Measurements from ENCODE around the gene TCP10L. TPM values are rescaled to one million over a fixed set of nuclear protein-coding genes. Genes with fewer than 3 reads are reported as not detected.

Gene TCP10L
- total and polyA plus RNA-seq, 2 of the 8 experiments (the other 6 are each of a cell fraction or from before 2014, with no cell fraction given): 0.45 to 0.99 TPM

DNA sequence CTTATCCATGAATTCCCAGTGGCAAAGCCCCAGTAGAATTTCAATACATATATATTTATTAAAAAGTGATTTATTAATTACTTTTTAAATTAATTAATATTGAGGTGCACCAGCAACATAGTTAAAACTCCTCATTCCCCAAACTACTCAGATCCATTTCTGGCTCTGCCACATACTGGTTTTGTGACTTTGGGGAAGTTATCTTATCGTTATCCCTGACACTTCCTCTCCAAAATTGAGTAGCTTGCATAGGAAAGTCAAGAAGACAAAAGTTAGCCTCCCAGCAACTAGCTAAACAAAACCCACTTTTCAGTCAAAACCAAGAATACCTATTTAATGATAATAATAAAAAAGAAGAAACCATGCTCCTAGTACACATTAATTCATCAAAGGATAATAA, 35.9 kb downstream of the TCP10L start:
- Histone ChIP-seq H3K9me3 (ENCODE audit: insufficient read depth in 2 of 2, low read depth in 1 of 2, low read length in 1 of 2) (no peaks in the 10 kb centered on the region), H3K4me1 (replicated peaks in 1 of 4; ENCODE audit: control insufficient read depth in 3 of 4, insufficient read depth in 4 of 4, low read length in 3 of 4) (peaks cover 0 to 6% (median 0%) of the 10 kb centered on the region in 4 experiments; a peak in 4 of 7 replicates), H2BK5ac (ENCODE audit: low read depth, low read length) (no peak overlapping the region), H3K56ac (replicated peaks; ENCODE audit: insufficient read length, low read depth, low read length) (no peak overlapping the region), H3K4me2 (ENCODE audit: insufficient read depth in 1 of 2, low read depth in 2 of 2, low read length in 2 of 2) (no peak overlapping the region), H3K79me2 (ENCODE audit: control insufficient read depth in 1 of 2, insufficient read depth in 2 of 2, low read length in 2 of 2) (no peaks in the 10 kb centered on the region), H3K4me3 (ENCODE audit: extremely low read depth in 1 of 4, insufficient read depth in 2 of 4, low read depth in 3 of 4, low read length in 4 of 4) (no peak overlapping the region), H3K36me3 (ENCODE audit: control insufficient read depth in 2 of 4, insufficient read depth in 4 of 4, low read length in 3 of 4) (no peaks in the 10 kb centered on the region), H3K27ac (ENCODE audit: low read depth, low read length) (no peak overlapping the region), H2BK120ac (replicated peaks; ENCODE audit: low read depth, low read length) (no peak overlapping the region), H3K4ac (replicated peaks; ENCODE audit: insufficient read length, low read depth, low read length) (no peak overlapping the region), H4K8ac (ENCODE audit: extremely low read depth, insufficient read depth, low read length) (no peak overlapping the region), H4K91ac (replicated peaks; ENCODE audit: insufficient read length, low read length) (no peak overlapping the region), H2BK20ac (ENCODE audit: low read length) (no peak overlapping the region), H2BK12ac (ENCODE audit: low read depth, low read length) (no peak overlapping the region), H3K9ac (replicated peaks in 1 of 4; ENCODE audit: extremely low read depth in 1 of 4, low read depth in 3 of 4, low read length in 3 of 4) (no peak overlapping the region), H3K27me3 (replicated peaks in 1 of 4; ENCODE audit: control insufficient read depth in 3 of 4, extremely low read depth in 1 of 4, insufficient read depth in 3 of 4, low read length in 3 of 4) (no peaks in the 10 kb centered on the region), H3K23ac (ENCODE audit: insufficient read length) (no peak overlapping the region), H3K18ac (ENCODE audit: extremely low read depth, low read length) (no peak overlapping the region), H3K23me2 (ENCODE audit: low read depth, low read length) (no peaks in the 10 kb centered on the region), H2AK5ac (ENCODE audit: low read depth, low read length) (no peak overlapping the region), H2BK15ac (ENCODE audit: low read length) (no peak overlapping the region), H4K20me1 (replicated peaks in 1 of 2; ENCODE audit: control insufficient read depth in 1 of 2, insufficient read depth in 2 of 2, low read length in 2 of 2) (no peaks in the 10 kb centered on the region), H3K79me1 (ENCODE audit: low read depth, low read length) (no peaks in the 10 kb centered on the region), H2AFZ (ENCODE audit: low read length) (no peak overlapping the region), H3K14ac (ENCODE audit: insufficient read length) (no peak overlapping the region), H4K5ac (ENCODE audit: insufficient read length, low read depth, low read length) (no peak overlapping the region)
- DNase-seq (ENCODE audit: low read depth in 1 of 2, low spot score in 2 of 2) (no peak), FAIRE-seq (no peak)
- 89% methylated on average over 1 of the region's 1 CpG; no CpG with 5 or more reads in 1 of the 2 experiments for WGBS, 2 experiments (ENCODE audit: extremely low coverage in 1 of 2, insufficient coverage in 1 of 2, insufficient read length in 1 of 2, insufficient replicate concordance in 2 of 2, low coverage in 1 of 2, low lambda C conversion rate in 2 of 2, missing lambda C conversion rate in 1 of 2)
- CTCF ChIA-PET (ENCODE audit: partially characterized antibody): interaction anchor here (1.5 kb wide), 1 partner anchor 20 kb away, joined by 3 read pairs; no protein-coding TSS in a partner anchor
- POLR2A ChIA-PET (ENCODE audit: partially characterized antibody): no interaction called here
- TF ChIP-seq CTBP2 (IDR thresholded peaks at IDR 0.05; ENCODE audit: borderline replicate concordance, insufficient read depth, insufficient read length, low read length) (no peak), TEAD4 (IDR thresholded peaks at IDR 0.05; ENCODE audit: low read depth, low read length) (no peak), BRCA1 (IDR thresholded peaks at IDR 0.05; ENCODE audit: low read depth, low read length) (no peak), RXRA (IDR thresholded peaks at IDR 0.05; ENCODE audit: insufficient read depth, low read depth, low read length) (no peak), HDAC6 (IDR thresholded peaks at IDR 0.05; ENCODE audit: low read depth, low read length) (no peak), JUND (IDR thresholded peaks at IDR 0.05; ENCODE audit: low read length) (no peak)

Data from H1 (cell line).